ENCODE measurements around the gene UBE2N.

DNA sequence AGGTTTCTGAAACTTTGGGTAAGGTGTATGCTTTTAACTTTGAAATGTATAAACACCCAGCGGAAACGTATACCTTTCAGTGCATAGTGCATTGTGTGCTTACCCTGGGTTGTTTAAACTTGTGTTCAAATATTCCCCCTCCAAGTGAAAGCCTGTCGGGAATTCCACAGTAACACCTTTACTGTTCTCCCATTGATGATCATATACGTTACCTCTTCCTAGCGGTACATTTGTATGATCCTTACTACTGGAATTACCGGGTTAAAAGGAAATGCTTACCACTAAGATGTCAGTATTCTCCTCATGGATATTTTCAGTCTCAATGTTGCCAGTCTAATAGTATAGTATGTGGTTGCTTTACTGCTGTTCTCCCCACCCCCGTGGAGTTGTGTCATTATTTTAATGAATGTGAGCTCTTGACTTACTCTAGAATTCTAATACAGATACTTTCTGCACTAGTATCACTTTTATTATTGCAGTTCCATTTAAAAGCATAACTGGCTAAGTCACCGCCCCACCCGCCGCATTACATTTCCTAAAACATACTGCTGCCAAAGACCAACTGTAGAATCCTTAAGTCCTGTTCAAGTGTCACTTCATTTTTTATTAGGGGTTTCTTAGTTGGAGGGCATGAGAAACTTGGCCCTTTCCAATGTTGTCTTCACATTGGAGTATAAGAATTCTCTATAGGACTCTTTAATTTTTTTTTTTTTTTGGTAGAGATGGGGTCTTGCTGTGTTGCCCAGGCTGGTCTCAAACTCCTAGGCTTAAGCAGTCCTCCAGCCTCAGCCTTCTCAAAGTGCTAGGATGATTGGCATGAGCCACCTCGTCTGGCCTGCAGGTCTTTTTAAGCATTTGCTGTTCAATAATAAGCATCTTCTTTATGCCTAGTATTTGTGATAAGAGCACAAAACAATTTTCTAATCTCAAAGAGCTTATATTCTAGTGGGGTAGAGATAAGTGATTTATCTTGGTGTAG lies 39.1 kb downstream of the UBE2N start:
- TF ChIP-seq, protein P1, sequence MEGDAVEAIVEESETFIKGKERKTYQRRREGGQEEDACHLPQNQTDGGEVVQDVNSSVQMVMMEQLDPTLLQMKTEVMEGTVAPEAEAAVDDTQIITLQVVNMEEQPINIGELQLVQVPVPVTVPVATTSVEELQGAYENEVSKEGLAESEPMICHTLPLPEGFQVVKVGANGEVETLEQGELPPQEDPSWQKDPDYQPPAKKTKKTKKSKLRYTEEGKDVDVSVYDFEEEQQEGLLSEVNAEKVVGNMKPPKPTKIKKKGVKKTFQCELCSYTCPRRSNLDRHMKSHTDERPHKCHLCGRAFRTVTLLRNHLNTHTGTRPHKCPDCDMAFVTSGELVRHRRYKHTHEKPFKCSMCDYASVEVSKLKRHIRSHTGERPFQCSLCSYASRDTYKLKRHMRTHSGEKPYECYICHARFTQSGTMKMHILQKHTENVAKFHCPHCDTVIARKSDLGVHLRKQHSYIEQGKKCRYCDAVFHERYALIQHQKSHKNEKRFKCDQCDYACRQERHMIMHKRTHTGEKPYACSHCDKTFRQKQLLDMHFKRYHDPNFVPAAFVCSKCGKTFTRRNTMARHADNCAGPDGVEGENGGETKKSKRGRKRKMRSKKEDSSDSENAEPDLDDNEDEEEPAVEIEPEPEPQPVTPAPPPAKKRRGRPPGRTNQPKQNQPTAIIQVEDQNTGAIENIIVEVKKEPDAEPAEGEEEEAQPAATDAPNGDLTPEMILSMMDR (conservative IDR thresholded peaks at IDR 0.05) = no peak
- no peak for TF ChIP-seq EZH2 (IDR thresholded peaks at IDR 0.05; ENCODE audit: low read depth)

Data from PC-9 (cell line).